ENCODE measurements around the gene CD38. TPM values are rescaled to one million over a fixed set of nuclear protein-coding genes. Genes with fewer than 3 reads are reported as not detected.

CD38 gene
- total RNA-seq, 1 donor from 2014 or later, result 1.0 TPM

- Histone ChIP-seq H3K4me1 (ENCODE audit: control insufficient read depth in 3 of 3, insufficient read depth in 3 of 3, low read length in 3 of 3) (peaks cover 7 to 27% (median 14%) of the 10 kb centered on the region in 3 donors), H3K4me3 (ENCODE audit: low read length in 3 of 3) (peak overlapping the region in 1 of 3 donors; percentile 78), H3K27ac (ENCODE audit: low read depth, low read length) (peak overlapping the region; percentile 77), H3K27me3 (ENCODE audit: control insufficient read depth in 3 of 3, insufficient read depth in 3 of 3, low read length in 3 of 3) (no peaks in the 10 kb centered on the region), H3K9me3 (ENCODE audit: control insufficient read depth in 3 of 3, low read length in 3 of 3) (no peaks in the 10 kb centered on the region), H3K9ac (ENCODE audit: low read depth in 1 of 3, low read length in 3 of 3) (no peak overlapping the region), H3K36me3 (ENCODE audit: control insufficient read depth in 3 of 3, insufficient read depth in 3 of 3, low read length in 3 of 3) (peaks cover 0 to 2% (median 0%) of the 10 kb centered on the region in 3 donors)
These were observed 1.1 kb upstream of the CD38 start for GRCh38 chr4:15776871-15777648.

DNA sequence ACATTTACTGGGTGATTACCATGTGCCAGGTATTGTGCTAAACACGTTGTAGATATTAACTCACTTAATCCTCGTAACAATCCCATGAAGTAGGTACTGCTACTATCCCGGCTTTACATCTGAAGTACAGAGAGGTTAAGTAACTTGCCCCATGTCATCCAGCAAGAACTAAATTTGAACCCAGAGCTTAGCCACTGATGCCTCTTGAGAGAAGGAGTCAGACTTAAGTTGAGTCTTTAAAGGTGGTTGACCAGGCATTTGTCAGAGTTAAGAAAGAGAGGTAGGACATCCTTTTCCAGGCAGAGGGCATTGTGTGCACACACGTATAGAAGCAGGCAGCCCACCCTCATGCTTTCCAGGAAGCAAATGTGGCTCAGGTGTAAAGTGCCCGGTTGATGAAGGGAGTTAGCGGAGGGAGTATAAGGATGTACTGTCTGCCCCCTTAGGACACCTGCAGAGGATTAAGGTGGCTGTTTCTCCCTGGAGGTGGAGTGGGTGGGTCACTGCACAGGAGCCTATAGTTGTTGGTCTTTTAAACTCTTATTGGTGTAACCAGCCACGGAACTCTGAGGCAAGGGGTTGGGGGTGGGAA, 335 bp upstream of the CD38 start:
- Histone ChIP-seq H3K27me3 (ENCODE audit: control insufficient read depth in 3 of 3, insufficient read depth in 3 of 3, low read length in 3 of 3) (no peaks in the 10 kb centered on the region), H3K4me1 (ENCODE audit: control insufficient read depth in 3 of 3, insufficient read depth in 3 of 3, low read length in 3 of 3) (peaks cover 7 to 28% (median 14%) of the 10 kb centered on the region in 3 donors), H3K9me3 (ENCODE audit: control insufficient read depth in 3 of 3, low read length in 3 of 3) (no peaks in the 10 kb centered on the region), H3K9ac (ENCODE audit: low read depth in 1 of 3, low read length in 3 of 3) (peak overlapping the region; percentile 81 to 92 (median 88)), H3K27ac (ENCODE audit: low read depth, low read length) (peak overlapping the region; percentile 77), H3K4me3 (ENCODE audit: low read length in 3 of 3) (peak overlapping the region; percentile 76 to 87 (median 78)), H3K36me3 (ENCODE audit: control insufficient read depth in 3 of 3, insufficient read depth in 3 of 3, low read length in 3 of 3) (peaks cover 0 to 2% (median 0%) of the 10 kb centered on the region in 3 donors)

DNA sequence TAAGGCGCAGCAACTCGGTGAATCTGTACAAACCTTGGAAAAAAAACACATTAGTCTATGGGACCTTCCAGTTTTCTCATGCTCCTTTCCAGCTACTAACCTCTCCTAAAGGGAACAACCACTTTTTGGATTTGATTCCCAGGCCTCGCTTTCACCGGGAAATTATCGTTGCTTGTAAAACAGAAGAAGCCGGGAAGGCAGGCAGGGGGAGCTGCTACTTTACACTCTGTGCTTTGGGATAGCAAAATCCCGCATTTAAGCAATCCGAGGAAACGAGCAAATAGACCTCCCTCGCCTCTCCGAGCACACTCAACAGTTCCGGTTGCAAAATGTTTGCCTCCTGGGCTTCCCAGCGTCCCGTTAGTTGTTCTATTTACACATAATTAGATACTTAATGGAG, 1.2 kb downstream of the CD38 start:
- Histone ChIP-seq H3K4me1 (ENCODE audit: control insufficient read depth in 3 of 3, insufficient read depth in 3 of 3, low read length in 3 of 3) (peaks cover 7 to 33% (median 14%) of the 10 kb centered on the region in 3 donors), H3K27me3 (ENCODE audit: control insufficient read depth in 3 of 3, insufficient read depth in 3 of 3, low read length in 3 of 3) (no peaks in the 10 kb centered on the region), H3K36me3 (ENCODE audit: control insufficient read depth in 3 of 3, insufficient read depth in 3 of 3, low read length in 3 of 3) (peaks cover 0 to 5% (median 0%) of the 10 kb centered on the region in 3 donors), H3K9me3 (ENCODE audit: control insufficient read depth in 3 of 3, low read length in 3 of 3) (no peaks in the 10 kb centered on the region), H3K4me3 (ENCODE audit: low read length in 3 of 3) (peak overlapping the region; percentile 76 to 87 (median 78)), H3K9ac (ENCODE audit: low read depth in 1 of 3, low read length in 3 of 3) (peak overlapping the region; percentile 81 to 92 (median 88)), H3K27ac (ENCODE audit: low read depth, low read length) (peak overlapping the region; percentile 77)

DNA sequence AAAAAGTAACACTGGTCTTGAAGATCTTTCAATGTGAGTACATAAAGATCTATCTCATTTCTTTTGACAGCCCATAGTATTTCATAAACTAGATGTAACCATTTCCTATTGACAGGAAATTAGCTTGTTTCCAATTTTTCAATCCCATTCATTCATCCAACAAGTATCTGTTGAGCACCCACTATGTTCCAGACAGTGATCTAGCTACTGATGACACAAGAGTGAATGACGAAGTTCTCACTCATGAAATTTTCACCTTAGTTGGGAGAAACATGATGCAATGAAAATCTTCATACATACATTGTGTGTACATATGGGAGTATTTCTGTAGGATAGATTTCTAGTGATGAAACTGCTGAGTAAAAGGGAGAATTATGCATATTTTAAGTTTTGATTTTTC, 1.7 kb downstream of the CD38 start:
- peaks cover 7 to 33% (median 14%) of the 10 kb centered on the region in 3 donors for H3K4me1 ChIP-seq (ENCODE audit: control insufficient read depth in 3 of 3, insufficient read depth in 3 of 3, low read length in 3 of 3)
- no peaks in the 10 kb centered on the region for H3K27me3 ChIP-seq (ENCODE audit: control insufficient read depth in 3 of 3, insufficient read depth in 3 of 3, low read length in 3 of 3)
- H3K9me3 ChIP-seq (ENCODE audit: control insufficient read depth in 3 of 3, low read length in 3 of 3), result no peaks in the 10 kb centered on the region
- peaks cover 0 to 5% (median 3%) of the 10 kb centered on the region in 3 donors for H3K36me3 ChIP-seq (ENCODE audit: control insufficient read depth in 3 of 3, insufficient read depth in 3 of 3, low read length in 3 of 3)
- peak overlapping the region; percentile 81 to 92 (median 88) for H3K9ac ChIP-seq (ENCODE audit: low read depth in 1 of 3, low read length in 3 of 3)
- peak overlapping the region; percentile 76 to 87 (median 78) for H3K4me3 ChIP-seq (ENCODE audit: low read length in 3 of 3)
- peak overlapping the region; percentile 77 for H3K27ac ChIP-seq (ENCODE audit: low read depth, low read length)

GRCh38 chr4:15781427-15782095, 3.4 kb downstream of the CD38 start:
- Histone ChIP-seq H3K4me3 (ENCODE audit: low read length in 3 of 3) (no peak overlapping the region), H3K36me3 (ENCODE audit: control insufficient read depth in 3 of 3, insufficient read depth in 3 of 3, low read length in 3 of 3) (peaks cover 0 to 5% (median 3%) of the 10 kb centered on the region in 3 donors), H3K9ac (ENCODE audit: low read depth in 1 of 3, low read length in 3 of 3) (no peak overlapping the region), H3K9me3 (ENCODE audit: control insufficient read depth in 3 of 3, low read length in 3 of 3) (no peaks in the 10 kb centered on the region), H3K27me3 (ENCODE audit: control insufficient read depth in 3 of 3, insufficient read depth in 3 of 3, low read length in 3 of 3) (no peaks in the 10 kb centered on the region), H3K27ac (ENCODE audit: low read depth, low read length) (no peak overlapping the region), H3K4me1 (ENCODE audit: control insufficient read depth in 3 of 3, insufficient read depth in 3 of 3, low read length in 3 of 3) (peaks cover 7 to 33% (median 14%) of the 10 kb centered on the region in 3 donors)

DNA sequence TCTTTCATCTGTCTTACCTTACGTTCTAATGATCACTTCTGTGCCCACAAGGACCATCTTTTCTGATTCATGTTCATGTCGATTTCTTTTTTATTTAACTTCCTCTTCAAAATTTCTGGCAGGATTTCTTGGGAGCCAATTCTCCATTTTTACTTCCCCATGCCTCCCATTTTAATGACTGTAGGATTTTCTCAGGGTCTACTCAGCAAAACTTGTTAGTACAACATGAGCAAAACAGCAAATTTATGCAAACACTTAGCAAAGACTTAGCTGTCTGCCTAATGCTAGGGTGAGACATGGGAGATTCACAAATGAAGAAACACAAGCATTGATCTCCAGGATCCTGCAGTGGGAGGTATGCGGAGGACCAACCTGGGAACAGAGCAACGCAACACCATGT, 5.5 kb downstream of the CD38 start:
- H3K27me3 ChIP-seq (ENCODE audit: control insufficient read depth in 3 of 3, insufficient read depth in 3 of 3, low read length in 3 of 3), result no peaks in the 10 kb centered on the region
- no peak overlapping the region for H3K4me3 ChIP-seq (ENCODE audit: low read length in 3 of 3)
- no peak overlapping the region for H3K9ac ChIP-seq (ENCODE audit: low read depth in 1 of 3, low read length in 3 of 3)
- H3K27ac ChIP-seq (ENCODE audit: low read depth, low read length), result no peak overlapping the region
- peaks cover 0 to 5% (median 3%) of the 10 kb centered on the region in 3 donors for H3K36me3 ChIP-seq (ENCODE audit: control insufficient read depth in 3 of 3, insufficient read depth in 3 of 3, low read length in 3 of 3)
- H3K9me3 ChIP-seq (ENCODE audit: control insufficient read depth in 3 of 3, low read length in 3 of 3), result no peaks in the 10 kb centered on the region
- peaks cover 0 to 17% (median 7%) of the 10 kb centered on the region in 3 donors for H3K4me1 ChIP-seq (ENCODE audit: control insufficient read depth in 3 of 3, insufficient read depth in 3 of 3, low read length in 3 of 3)

DNA sequence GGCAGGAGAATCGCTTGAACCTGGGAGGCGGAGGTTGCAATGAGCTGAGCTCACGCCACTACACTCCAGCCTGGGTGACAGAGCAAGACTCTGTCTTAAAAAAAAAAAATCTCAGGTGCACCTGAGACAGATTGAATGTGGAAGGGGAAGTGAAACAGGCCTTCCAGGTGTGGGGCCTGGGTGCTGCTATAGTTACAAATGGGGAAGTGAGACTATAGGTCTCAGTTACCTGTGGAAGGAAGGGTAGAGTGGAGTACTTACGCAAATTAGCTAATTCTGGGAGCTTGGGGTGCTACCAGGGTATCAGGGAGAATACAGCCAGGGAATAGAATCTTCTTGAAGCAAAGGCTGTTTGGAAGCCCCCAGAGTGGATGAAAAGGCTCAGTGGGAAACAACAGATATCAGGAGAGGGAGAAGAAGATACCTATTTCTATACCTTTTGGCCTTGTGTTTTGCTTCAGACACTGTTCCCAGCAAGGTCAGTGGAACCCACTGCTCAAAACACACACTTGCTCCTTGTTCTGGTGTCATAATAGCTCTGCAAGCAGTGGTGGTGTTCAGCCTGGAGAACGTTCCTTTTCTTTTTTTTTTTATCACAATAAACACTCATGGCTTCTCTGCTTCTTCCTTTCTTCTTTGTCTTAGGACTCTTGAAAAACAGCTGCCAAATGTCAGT, 7.0 kb downstream of the CD38 start:
- H3K9me3 ChIP-seq (ENCODE audit: control insufficient read depth in 3 of 3, low read length in 3 of 3), result no peaks in the 10 kb centered on the region
- peaks cover 0 to 5% (median 3%) of the 10 kb centered on the region in 3 donors for H3K36me3 ChIP-seq (ENCODE audit: control insufficient read depth in 3 of 3, insufficient read depth in 3 of 3, low read length in 3 of 3)
- peaks cover 0 to 17% (median 4%) of the 10 kb centered on the region in 3 donors for H3K4me1 ChIP-seq (ENCODE audit: control insufficient read depth in 3 of 3, insufficient read depth in 3 of 3, low read length in 3 of 3)
- no peak overlapping the region for H3K27ac ChIP-seq (ENCODE audit: low read depth, low read length)
- H3K9ac ChIP-seq (ENCODE audit: low read depth in 1 of 3, low read length in 3 of 3), result no peak overlapping the region
- H3K4me3 ChIP-seq (ENCODE audit: low read length in 3 of 3), result no peak overlapping the region
- no peaks in the 10 kb centered on the region for H3K27me3 ChIP-seq (ENCODE audit: control insufficient read depth in 3 of 3, insufficient read depth in 3 of 3, low read length in 3 of 3)

DNA sequence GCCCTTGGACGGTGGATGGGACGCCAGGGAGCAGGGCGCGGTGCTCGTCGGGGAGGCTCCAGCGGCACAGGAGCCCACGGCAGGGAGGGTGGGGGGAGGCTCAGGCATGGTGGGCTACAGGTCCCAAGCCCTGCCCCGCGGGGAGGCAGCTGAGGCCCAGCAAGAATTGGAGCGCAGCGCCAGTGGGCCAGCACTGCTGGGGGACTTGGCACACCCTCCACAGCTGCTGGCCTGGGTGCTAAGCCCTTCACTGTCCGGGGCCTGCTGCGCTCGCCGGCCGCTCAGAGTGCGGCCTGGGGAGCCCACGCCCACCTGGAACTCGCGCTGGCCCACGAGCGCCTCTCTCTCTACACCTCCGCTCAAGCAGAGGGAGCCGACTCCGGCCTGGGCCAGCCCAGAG, 8.6 kb downstream of the CD38 start:
- Histone ChIP-seq H3K4me1 (ENCODE audit: control insufficient read depth in 3 of 3, insufficient read depth in 3 of 3, low read length in 3 of 3) (peaks cover 0 to 10% (median 3%) of the 10 kb centered on the region in 3 donors), H3K27ac (ENCODE audit: low read depth, low read length) (no peak overlapping the region), H3K4me3 (ENCODE audit: low read length in 3 of 3) (no peak overlapping the region), H3K36me3 (ENCODE audit: control insufficient read depth in 3 of 3, insufficient read depth in 3 of 3, low read length in 3 of 3) (peaks cover 0 to 4% (median 3%) of the 10 kb centered on the region in 3 donors), H3K27me3 (ENCODE audit: control insufficient read depth in 3 of 3, insufficient read depth in 3 of 3, low read length in 3 of 3) (no peaks in the 10 kb centered on the region), H3K9ac (ENCODE audit: low read depth in 1 of 3, low read length in 3 of 3) (no peak overlapping the region), H3K9me3 (ENCODE audit: control insufficient read depth in 3 of 3, low read length in 3 of 3) (no peaks in the 10 kb centered on the region)

- no peaks in the 10 kb centered on the region for H3K27me3 ChIP-seq (ENCODE audit: control insufficient read depth in 3 of 3, insufficient read depth in 3 of 3, low read length in 3 of 3)
- no peak overlapping the region for H3K4me3 ChIP-seq (ENCODE audit: low read length in 3 of 3)
- H3K9ac ChIP-seq (ENCODE audit: low read depth in 1 of 3, low read length in 3 of 3), result no peak overlapping the region
- peaks cover 0 to 6% (median 4%) of the 10 kb centered on the region in 3 donors for H3K4me1 ChIP-seq (ENCODE audit: control insufficient read depth in 3 of 3, insufficient read depth in 3 of 3, low read length in 3 of 3)
- H3K27ac ChIP-seq (ENCODE audit: low read depth, low read length), result no peak overlapping the region
- H3K36me3 ChIP-seq (ENCODE audit: control insufficient read depth in 3 of 3, insufficient read depth in 3 of 3, low read length in 3 of 3), result no peaks in the 10 kb centered on the region
- no peaks in the 10 kb centered on the region for H3K9me3 ChIP-seq (ENCODE audit: control insufficient read depth in 3 of 3, low read length in 3 of 3)
These were observed 14.8 kb downstream of the CD38 start for GRCh38 chr4:15792974-15793373.

Data from skeletal muscle tissue (tissue), 4 donors.